BE2C (cell line): ENCODE measurements around the gene TCEAL9.
A peak's percentile ranks its signal among the peaks of the same experiment; 100 is the strongest.

Source experiments
- DNase-seq: peaks from one replicate; pipeline ENCODE4 v3.0.0-alpha.2; 2020
- H3K27me3 ChIP-seq: fragments of 250-450 bp; sonication (Bioruptor Pico); 2 replicates; pipeline ENCODE4 v1.5.1; 2020; ENCODE audit warnings: mild to moderate bottlenecking
- H3K36me3 ChIP-seq: fragments of 250-450 bp; sonication (Bioruptor Pico); 2 replicates; pipeline ENCODE4 v1.5.1; 2020; ENCODE audit warnings: mild to moderate bottlenecking
- H3K4me1 ChIP-seq: fragments of 250-450 bp; sonication (Bioruptor Pico); 2 replicates; pipeline ENCODE4 v1.5.1; 2020
- H3K4me3 ChIP-seq: 2 replicates; pipeline ENCODE4 v1.5.1; 2011; ENCODE audit warnings: low read depth, low read length
- H3K9me3 ChIP-seq: fragments of 250-450 bp; sonication (Bioruptor Pico); 2 replicates; pipeline ENCODE4 v1.5.1; 2020
- TF ChIP-seq, protein P1 (sequence below): IDR thresholded peaks from 2 replicates; pipeline ENCODE4 v1.5.1; 2012; ENCODE audit warnings: mild to moderate bottlenecking, low read depth, low read length

Gene TCEAL9

DNA sequence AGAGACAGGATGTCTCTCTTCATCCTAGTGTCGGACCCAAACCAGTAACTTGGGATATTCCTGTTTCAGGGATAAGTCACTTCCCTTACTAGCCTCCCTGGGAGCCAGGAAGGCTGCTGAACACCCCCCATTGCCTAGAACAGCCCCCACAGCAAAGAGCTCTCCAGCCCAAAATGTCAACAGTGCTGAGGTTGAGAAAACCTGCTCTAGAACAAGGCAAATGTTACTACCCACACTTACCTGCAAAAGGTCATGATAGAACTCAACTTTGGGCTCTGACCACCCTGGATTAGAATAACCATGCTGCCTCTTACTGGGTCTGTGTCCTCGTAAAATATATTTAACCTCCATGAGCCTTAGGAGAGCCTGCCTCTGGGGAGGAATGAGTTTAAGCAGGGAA lies 40.4 kb downstream of the TCEAL9 start:
- no peaks in the 10 kb centered on the region for H3K27me3 ChIP-seq
- no peaks in the 10 kb centered on the region for H3K36me3 ChIP-seq
- H3K4me1 ChIP-seq: no peaks in the 10 kb centered on the region
- TF ChIP-seq, protein P1, sequence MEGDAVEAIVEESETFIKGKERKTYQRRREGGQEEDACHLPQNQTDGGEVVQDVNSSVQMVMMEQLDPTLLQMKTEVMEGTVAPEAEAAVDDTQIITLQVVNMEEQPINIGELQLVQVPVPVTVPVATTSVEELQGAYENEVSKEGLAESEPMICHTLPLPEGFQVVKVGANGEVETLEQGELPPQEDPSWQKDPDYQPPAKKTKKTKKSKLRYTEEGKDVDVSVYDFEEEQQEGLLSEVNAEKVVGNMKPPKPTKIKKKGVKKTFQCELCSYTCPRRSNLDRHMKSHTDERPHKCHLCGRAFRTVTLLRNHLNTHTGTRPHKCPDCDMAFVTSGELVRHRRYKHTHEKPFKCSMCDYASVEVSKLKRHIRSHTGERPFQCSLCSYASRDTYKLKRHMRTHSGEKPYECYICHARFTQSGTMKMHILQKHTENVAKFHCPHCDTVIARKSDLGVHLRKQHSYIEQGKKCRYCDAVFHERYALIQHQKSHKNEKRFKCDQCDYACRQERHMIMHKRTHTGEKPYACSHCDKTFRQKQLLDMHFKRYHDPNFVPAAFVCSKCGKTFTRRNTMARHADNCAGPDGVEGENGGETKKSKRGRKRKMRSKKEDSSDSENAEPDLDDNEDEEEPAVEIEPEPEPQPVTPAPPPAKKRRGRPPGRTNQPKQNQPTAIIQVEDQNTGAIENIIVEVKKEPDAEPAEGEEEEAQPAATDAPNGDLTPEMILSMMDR: no peak
- no peak overlapping the region for H3K4me3 ChIP-seq
- no peaks in the 10 kb centered on the region for H3K9me3 ChIP-seq
- no peak for DNase-seq

DNA sequence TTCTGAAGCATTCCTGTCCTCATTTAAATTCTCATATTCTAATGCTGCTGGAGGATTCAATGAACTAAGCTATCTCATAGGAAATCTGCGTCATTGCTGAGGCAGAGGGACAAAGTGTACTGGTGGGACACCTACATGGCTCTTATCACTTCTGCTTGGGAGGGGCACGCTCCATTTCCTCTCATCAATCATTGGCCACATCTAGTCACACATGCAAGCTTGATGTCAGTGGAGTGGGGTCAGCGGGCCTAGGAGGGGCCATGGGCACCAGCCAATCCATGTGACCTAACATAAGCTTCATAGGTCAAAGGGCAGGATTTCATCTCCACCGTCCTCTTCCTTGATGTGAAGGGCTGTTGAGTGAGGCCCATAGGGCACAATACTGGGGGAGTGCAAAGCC lies 41.4 kb downstream of the TCEAL9 start:
- Histone ChIP-seq H3K36me3 (no peaks in the 10 kb centered on the region), H3K4me3 (no peak overlapping the region), H3K9me3 (no peaks in the 10 kb centered on the region), H3K27me3 (no peaks in the 10 kb centered on the region), H3K4me1 (no peaks in the 10 kb centered on the region)
- TF ChIP-seq, protein P1: no peak
- DNase-seq: no peak

DNA sequence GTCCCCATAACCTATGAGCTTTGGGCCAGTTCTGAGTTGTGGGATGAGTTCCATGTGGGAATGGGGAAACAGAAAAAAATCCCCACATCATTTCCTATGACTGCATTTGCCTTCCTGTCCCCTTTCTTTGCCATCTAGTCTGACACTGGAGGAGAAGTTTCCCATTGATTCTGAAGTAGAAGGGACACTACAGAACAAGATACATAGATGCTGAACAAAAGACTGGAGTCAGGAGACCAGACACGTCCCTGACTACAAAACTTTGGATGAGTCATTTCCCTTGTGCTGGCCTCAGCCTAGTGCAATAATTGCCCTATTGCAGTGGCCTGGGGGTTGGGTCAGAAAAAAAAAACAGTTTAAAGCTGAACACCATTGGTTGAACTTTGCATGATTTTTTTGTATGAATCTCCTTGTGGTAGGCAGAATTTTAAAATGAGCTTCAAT lies 42.1 kb downstream of the TCEAL9 start:
- peak; percentile 14 for DNase-seq

DNA sequence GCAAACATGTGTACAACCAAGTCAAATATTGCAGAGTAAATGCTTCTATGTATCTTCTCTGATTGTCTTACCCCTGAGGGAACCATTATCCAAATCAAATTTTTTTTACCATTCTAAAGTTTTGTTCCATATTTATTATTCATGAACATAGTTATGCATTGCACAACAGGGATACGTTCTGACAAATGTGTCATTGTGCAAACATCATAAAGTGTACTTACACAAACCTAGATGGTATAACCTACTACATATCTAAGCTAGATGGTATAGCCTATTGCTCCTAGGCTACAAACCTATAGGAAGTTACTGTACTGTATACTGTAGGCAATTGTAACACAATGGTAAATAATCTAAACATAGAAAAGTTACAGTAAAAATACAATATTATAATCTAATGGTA lies 43.4 kb downstream of the TCEAL9 start:
- TF ChIP-seq, protein P1: no peak
- Histone ChIP-seq H3K36me3 (no peaks in the 10 kb centered on the region), H3K4me1 (no peaks in the 10 kb centered on the region), H3K4me3 (no peak overlapping the region), H3K9me3 (no peaks in the 10 kb centered on the region), H3K27me3 (no peaks in the 10 kb centered on the region)
- no peak for DNase-seq

More for the DNA sequence above, 42.1 kb downstream of the TCEAL9 start:
- H3K4me3 ChIP-seq: no peak overlapping the region
- H3K27me3 ChIP-seq: no peaks in the 10 kb centered on the region
- TF ChIP-seq, protein P1: no peak
- no peaks in the 10 kb centered on the region for H3K9me3 ChIP-seq
- H3K4me1 ChIP-seq: no peaks in the 10 kb centered on the region
- H3K36me3 ChIP-seq: no peaks in the 10 kb centered on the region

DNA sequence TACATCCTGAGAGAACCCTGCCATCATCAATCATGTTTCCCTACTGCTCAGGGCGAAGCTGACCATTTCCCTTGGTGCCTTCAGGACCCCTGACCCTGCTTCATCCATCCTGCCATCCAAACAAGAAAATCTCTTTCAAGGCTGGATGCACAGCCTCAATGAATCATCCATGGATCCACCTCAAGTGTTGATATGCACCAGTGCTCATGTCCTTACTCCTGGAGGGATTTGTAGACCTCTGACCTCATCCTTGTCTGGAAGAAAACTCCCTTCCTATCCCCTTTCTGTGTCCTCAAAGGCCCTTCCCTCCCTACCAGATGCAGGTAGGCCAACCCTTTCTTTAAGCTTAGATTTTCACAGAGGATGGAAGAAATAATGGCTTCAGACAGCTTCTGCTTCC lies 44.6 kb downstream of the TCEAL9 start:
- Histone ChIP-seq H3K4me1 (no peaks in the 10 kb centered on the region), H3K4me3 (no peak overlapping the region), H3K27me3 (no peaks in the 10 kb centered on the region), H3K9me3 (no peaks in the 10 kb centered on the region), H3K36me3 (no peaks in the 10 kb centered on the region)
- TF ChIP-seq, protein P1: no peak
- DNase-seq: no peak

DNA sequence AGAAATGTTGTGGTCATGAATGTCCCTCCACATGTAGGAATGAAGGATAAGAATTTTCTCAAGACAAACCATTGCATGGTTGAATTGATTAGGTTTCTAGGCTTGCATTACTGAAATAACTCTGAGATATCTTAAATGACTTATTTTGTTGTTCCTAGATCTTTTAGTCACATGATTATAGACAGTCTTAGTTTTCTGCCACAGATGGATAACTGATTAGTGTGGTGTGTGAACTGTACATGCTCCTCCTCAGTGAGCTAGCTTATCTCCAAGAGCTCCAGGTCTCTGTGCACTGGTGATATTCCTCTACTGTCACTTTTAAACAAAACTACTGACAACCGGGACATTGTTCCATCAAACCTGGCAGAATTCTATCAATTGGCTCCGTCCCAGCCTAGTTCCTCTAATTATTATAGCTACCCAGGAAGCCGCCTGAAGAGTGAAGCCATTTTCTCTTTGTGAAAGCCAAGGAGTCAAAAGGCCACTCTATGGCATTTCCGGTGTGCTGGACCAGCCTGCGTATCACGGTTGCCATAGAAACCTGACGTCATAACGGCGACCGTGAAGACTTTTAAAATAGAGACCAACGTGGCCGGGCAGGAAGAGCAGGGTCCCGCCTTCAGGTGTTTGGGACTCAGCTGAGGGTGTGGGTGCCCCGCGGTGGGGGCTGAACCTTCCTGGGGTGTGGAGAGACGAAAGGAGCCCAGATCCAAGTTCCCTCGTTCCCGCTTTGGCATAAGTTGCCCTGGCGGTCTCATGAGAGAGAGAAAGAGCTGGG lies 48.1 kb downstream of the TCEAL9 start:
- H3K9me3 ChIP-seq: no peaks in the 10 kb centered on the region
- H3K4me1 ChIP-seq: no peaks in the 10 kb centered on the region
- H3K27me3 ChIP-seq: no peaks in the 10 kb centered on the region
- DNase-seq: peak; percentile 53
- peak overlapping the region; percentile 74 for H3K4me3 ChIP-seq
- no peaks in the 10 kb centered on the region for H3K36me3 ChIP-seq
- TF ChIP-seq, protein P1: no peak
